Fibroblast of lung (primary cell): Measurements from ENCODE around the gene TMEM236.

Experiments
- EZH2 ChIP-seq: IDR thresholded peaks from 2 replicates; pipeline ENCODE4 v1.5.1; 2012; ENCODE audit warnings: low read length, control low read depth, mild to moderate bottlenecking; ENCODE audit errors: missing control alignments
- TF ChIP-seq, protein P1 (sequence below), 2 donors: IDR thresholded peaks in 1 of 2; conservative IDR thresholded peaks in 1 of 2; 1 replicate in 1 of 2; 2 replicates in 1 of 2; pipeline ENCODE4 v1.5.1; 2011 to 2012; ENCODE audit warnings: low read length in 2 of 2, control low read depth in 1 of 2, inconsistent platforms in 1 of 2, low read depth in 1 of 2, mild to moderate bottlenecking in 1 of 2

DNA sequence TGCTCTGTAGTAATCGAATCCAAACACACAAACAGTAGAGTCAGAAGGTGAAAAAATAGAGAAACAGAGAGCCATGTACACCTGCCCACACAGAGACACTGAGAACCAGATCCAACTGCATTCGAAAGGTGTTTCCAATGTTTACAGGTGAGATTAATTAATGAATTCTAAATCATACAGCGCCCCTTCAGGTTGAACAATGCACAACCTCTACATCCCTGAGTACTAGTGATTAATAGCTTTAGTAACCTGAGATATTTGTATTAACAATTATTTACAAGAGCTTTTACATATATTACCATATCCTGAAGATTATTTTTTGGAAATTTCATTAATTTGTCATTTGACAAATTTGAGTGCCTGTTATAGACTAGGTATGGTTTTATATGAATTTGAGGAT is 49.5 kb downstream of the TMEM236 start:
- TF ChIP-seq, protein P1, sequence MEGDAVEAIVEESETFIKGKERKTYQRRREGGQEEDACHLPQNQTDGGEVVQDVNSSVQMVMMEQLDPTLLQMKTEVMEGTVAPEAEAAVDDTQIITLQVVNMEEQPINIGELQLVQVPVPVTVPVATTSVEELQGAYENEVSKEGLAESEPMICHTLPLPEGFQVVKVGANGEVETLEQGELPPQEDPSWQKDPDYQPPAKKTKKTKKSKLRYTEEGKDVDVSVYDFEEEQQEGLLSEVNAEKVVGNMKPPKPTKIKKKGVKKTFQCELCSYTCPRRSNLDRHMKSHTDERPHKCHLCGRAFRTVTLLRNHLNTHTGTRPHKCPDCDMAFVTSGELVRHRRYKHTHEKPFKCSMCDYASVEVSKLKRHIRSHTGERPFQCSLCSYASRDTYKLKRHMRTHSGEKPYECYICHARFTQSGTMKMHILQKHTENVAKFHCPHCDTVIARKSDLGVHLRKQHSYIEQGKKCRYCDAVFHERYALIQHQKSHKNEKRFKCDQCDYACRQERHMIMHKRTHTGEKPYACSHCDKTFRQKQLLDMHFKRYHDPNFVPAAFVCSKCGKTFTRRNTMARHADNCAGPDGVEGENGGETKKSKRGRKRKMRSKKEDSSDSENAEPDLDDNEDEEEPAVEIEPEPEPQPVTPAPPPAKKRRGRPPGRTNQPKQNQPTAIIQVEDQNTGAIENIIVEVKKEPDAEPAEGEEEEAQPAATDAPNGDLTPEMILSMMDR (conservative IDR thresholded peaks at IDR 0.05 in 1 of 2, IDR thresholded peaks at IDR 0.05 in 1 of 2; ENCODE audit: low read depth in 1 of 2, low read length in 2 of 2), result no peak
- no peak for TF ChIP-seq EZH2
